Mesendoderm (in vitro differentiated cells): ENCODE results near the gene TCAP.

Experiments used
- DNase-seq: peaks from one replicate; pipeline ENCODE4 v3.0.0; 2013
- H2AK5ac ChIP-seq: 2 replicates; pipeline ENCODE4 v1.6.1; 2013; ENCODE audit warnings: low read length, inconsistent platforms
- H2BK120ac ChIP-seq: 2 replicates; pipeline ENCODE4 v1.6.1; 2013; ENCODE audit warnings: low read depth, mild to moderate bottlenecking, low read length, moderate library complexity, mixed read lengths
- H2BK15ac ChIP-seq: replicated peaks from 2 replicates; pipeline ENCODE4 v1.6.1; 2013; ENCODE audit warnings: low read depth, mild to moderate bottlenecking, moderate library complexity
- H2BK5ac ChIP-seq: 2 replicates; pipeline ENCODE4 v1.6.1; 2013; ENCODE audit warnings: low read length, inconsistent platforms
- H3K18ac ChIP-seq: 2 replicates; pipeline ENCODE4 v1.6.1; 2013; ENCODE audit warnings: mild to moderate bottlenecking, low read length, mixed read lengths
- H3K23ac ChIP-seq: one replicate; pipeline ENCODE4 v1.6.1; 2013; ENCODE audit warnings: low read length
- H3K27ac ChIP-seq: 2 replicates; pipeline ENCODE4 v1.5.1; 2013; ENCODE audit warnings: low read depth, mild to moderate bottlenecking, inconsistent platforms, low read length, moderate library complexity
- H3K27me3 ChIP-seq: 2 replicates; pipeline ENCODE4 v1.6.1; 2013; ENCODE audit warnings: low read length, control low read depth, mild to moderate bottlenecking, inconsistent platforms; ENCODE audit not compliant: insufficient read depth, poor library complexity
- H3K36me3 ChIP-seq: 2 replicates; pipeline ENCODE4 v1.6.1; 2013; ENCODE audit warnings: low read length, inconsistent platforms; ENCODE audit not compliant: control insufficient read depth, insufficient read depth
- H3K4ac ChIP-seq: one replicate; pipeline ENCODE4 v1.6.1; 2013; ENCODE audit warnings: low read depth, mild to moderate bottlenecking, low read length, moderate library complexity
- H3K4me1 ChIP-seq: 2 replicates; pipeline ENCODE4 v1.6.1; 2013; ENCODE audit warnings: low read depth, low read length, inconsistent platforms; ENCODE audit not compliant: control insufficient read depth
- H3K4me2 ChIP-seq: 2 replicates; pipeline ENCODE4 v1.6.1; 2013; ENCODE audit warnings: low read length
- H3K4me3 ChIP-seq: 2 replicates; pipeline ENCODE4 v1.5.1; 2013; ENCODE audit warnings: mild to moderate bottlenecking, low read length
- H3K56ac ChIP-seq: one replicate; pipeline ENCODE4 v1.6.1; 2013; ENCODE audit warnings: low read length
- H3K79me1 ChIP-seq: 2 replicates; pipeline ENCODE4 v1.6.1; 2013; ENCODE audit warnings: low read length, inconsistent platforms
- H3K79me2 ChIP-seq: 2 replicates; pipeline ENCODE4 v1.6.1; 2013; ENCODE audit warnings: mild to moderate bottlenecking, low read length; ENCODE audit not compliant: control insufficient read depth, insufficient read depth
- H3K9ac ChIP-seq: 2 replicates; pipeline ENCODE4 v1.6.1; 2013; ENCODE audit warnings: low read length, inconsistent platforms
- H4K5ac ChIP-seq: one replicate; pipeline ENCODE4 v1.6.1; 2013; ENCODE audit warnings: low read length
- H4K8ac ChIP-seq: one replicate; pipeline ENCODE4 v1.6.1; 2013; ENCODE audit warnings: low read depth, mild to moderate bottlenecking, control low read depth, low read length, moderate library complexity
- WGBS: extraction: QIAGEN DNeasy Blood & Tissue Kit; methylation state at CpG from one replicate; pipeline ENCODE4 v1.1.7; 2013; ENCODE audit warnings: low lambda C conversion rate, missing lambda C conversion rate; ENCODE audit not compliant: insufficient coverage; ENCODE audit errors: extremely low coverage; 5-methylcytosine and 5-hydroxymethylcytosine counted together

Gene TCAP

DNA sequence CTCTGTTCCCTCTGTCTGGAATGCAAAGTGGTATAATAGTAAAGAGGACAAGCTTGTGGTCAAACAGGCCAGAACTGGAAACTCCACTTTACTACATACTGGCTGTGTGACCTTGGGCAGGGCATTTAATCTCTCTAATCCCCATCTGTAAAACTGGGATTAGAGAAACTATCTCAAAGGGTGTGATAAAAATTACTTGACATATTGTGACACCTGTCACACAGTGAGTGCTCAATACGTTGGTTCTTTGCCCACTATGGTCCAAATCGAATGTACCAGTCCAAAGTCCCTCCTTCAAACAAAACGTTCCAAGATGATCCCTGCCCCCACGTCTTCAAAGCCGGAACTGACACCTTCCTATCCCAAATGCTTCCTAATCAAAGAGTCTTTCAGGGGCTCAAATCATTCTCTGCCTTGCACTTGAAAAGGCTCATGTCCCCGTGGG lies 22.0 kb downstream of the TCAP start:
- no CpG with 5 or more reads among the region's 6 CpGs for WGBS
- H2BK5ac ChIP-seq = no peak overlapping the region
- H3K4me2 ChIP-seq = peak overlapping the region; percentile 49
- H2AK5ac ChIP-seq = no peak overlapping the region
- H3K18ac ChIP-seq = peak overlapping the region; percentile 96
- no peak overlapping the region for H2BK120ac ChIP-seq
- DNase-seq = no peak
- no peak overlapping the region for H3K27ac ChIP-seq
- no peak overlapping the region for H4K5ac ChIP-seq
- no peak overlapping the region for H3K23ac ChIP-seq
- H3K4me3 ChIP-seq = no peak overlapping the region
- H3K79me1 ChIP-seq = peaks cover 2% of the 10 kb centered on the region
- H3K9ac ChIP-seq = peak overlapping the region; percentile 10
- no peak overlapping the region for H4K8ac ChIP-seq
- H3K79me2 ChIP-seq = no peaks in the 10 kb centered on the region
- peak overlapping the region; percentile 22 for H3K56ac ChIP-seq
- no peaks in the 10 kb centered on the region for H3K36me3 ChIP-seq
- H3K4ac ChIP-seq = peak overlapping the region; percentile 41
- H2BK15ac ChIP-seq = no peak overlapping the region
- H3K27me3 ChIP-seq = no peaks in the 10 kb centered on the region
- peaks cover 7% of the 10 kb centered on the region for H3K4me1 ChIP-seq

DNA sequence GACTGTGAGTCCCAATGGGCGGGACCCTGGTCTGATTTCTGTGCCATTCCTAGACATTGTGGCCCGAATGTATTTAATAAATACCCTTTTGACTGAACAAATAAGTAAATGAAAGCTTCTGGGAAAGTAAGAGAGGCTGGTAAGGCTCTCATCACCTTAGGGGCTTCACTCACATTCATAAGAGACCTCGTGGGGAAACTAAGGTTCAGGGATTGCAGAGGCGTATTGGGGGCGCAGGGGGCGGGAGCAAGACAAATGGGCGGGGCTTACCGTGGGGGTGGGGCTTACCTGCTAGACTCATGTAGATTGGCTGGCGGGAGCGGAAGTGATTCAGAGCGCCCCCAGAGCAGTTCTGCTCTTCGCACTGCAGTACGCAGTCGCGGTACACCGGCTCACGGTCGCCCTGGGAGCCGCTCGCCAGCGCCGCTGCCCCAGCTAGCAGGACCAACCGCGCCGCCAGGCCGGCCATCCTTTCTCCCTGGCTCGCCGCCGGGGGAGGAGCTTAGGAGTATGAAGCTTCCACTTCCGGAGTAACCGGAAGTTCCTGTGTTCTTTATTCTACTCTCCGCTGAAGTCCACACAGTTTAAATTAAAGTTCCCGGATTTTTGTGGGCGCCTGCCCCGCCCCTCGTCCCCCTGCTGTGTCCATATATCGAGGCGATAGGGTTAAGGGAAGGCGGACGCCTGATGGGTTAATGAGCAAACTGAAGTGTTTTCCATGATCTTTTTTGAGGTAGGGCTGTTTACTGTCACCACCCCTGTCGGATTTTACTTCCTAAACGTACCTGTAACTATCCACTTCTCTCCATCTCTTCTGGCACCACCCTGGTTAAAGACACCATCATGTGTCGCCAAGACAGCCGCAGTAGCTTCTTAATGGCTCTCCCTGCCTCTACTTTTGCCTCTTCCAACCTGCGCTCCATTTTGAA lies 22.7 kb downstream of the TCAP start, which contains the start of gene PGAP3:
TSS of gene PGAP3 (minus strand) at position 512 of the 929 bp plus-strand sequence. CDS start at position 469, 43 bp downstream.
- peak within 1 kb of the TSS; percentile 77 for H3K4me3 ChIP-seq
- H3K56ac ChIP-seq = peak within 1 kb of the TSS; percentile 93
- H4K5ac ChIP-seq = peak within 1 kb of the TSS; percentile 96
- peak within 1 kb of the TSS; percentile 58 for H2BK5ac ChIP-seq
- H2BK120ac ChIP-seq = peak within 1 kb of the TSS; percentile 89
- no peaks in the 10 kb centered on the region for H3K27me3 ChIP-seq
- H3K79me1 ChIP-seq = peaks cover 2% of the 10 kb centered on the region
- H3K4ac ChIP-seq = peak within 1 kb of the TSS; percentile 41
- no CpG with 5 or more reads among the region's 45 CpGs for WGBS
- peak within 1 kb of the TSS; percentile 78 for H3K4me2 ChIP-seq
- peak; percentile 96 for DNase-seq
- peak within 1 kb of the TSS; percentile 96 for H3K18ac ChIP-seq
- peak within 1 kb of the TSS; percentile 99 for H4K8ac ChIP-seq
- no peak within 1 kb of the TSS for H2BK15ac ChIP-seq
- H3K9ac ChIP-seq = peak within 1 kb of the TSS; percentile 83
- peak within 1 kb of the TSS; percentile 99 for H3K27ac ChIP-seq
- H3K79me2 ChIP-seq = no peaks in the 10 kb centered on the region
- peaks cover 7% of the 10 kb centered on the region for H3K4me1 ChIP-seq
- H2AK5ac ChIP-seq = peak within 1 kb of the TSS; percentile 32
- H3K23ac ChIP-seq = peak within 1 kb of the TSS; percentile 15
- no peaks in the 10 kb centered on the region for H3K36me3 ChIP-seq

DNA sequence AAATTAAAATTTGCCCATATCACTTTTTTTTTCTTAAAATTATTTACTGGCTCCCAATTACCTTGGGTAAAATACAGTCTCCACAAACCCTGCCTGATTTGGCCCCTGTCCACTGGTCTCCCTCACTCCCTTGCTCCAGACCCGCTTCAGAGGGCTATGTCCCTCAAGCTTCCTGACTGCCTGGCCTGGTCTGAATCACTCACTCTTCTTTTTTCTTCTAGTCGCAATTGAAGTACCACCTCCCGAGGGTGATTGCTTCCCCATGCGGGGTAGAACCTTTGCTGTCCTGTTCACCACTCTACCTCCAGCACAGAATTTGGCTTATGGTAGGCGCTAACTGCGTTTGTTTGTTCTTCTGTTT lies 23.3 kb downstream of the TCAP start:
- no peaks in the 10 kb centered on the region for H3K36me3 ChIP-seq
- peak; percentile 30 for DNase-seq
- H3K79me1 ChIP-seq = peaks cover 2% of the 10 kb centered on the region
- H3K4me1 ChIP-seq = peaks cover 7% of the 10 kb centered on the region
- peak overlapping the region; percentile 96 for H3K18ac ChIP-seq
- H3K79me2 ChIP-seq = no peaks in the 10 kb centered on the region
- no CpG with 5 or more reads among the region's 6 CpGs for WGBS
- peak overlapping the region; percentile 99 for H3K27ac ChIP-seq
- peak overlapping the region; percentile 99 for H4K8ac ChIP-seq
- H3K56ac ChIP-seq = peak overlapping the region; percentile 93
- peak overlapping the region; percentile 83 for H3K9ac ChIP-seq
- H2AK5ac ChIP-seq = peak overlapping the region; percentile 27
- H2BK120ac ChIP-seq = no peak overlapping the region
- H3K4me2 ChIP-seq = peak overlapping the region; percentile 78
- peak overlapping the region; percentile 96 for H4K5ac ChIP-seq
- peak overlapping the region; percentile 15 for H3K23ac ChIP-seq
- peak overlapping the region; percentile 77 for H3K4me3 ChIP-seq
- peak overlapping the region; percentile 41 for H3K4ac ChIP-seq
- H2BK15ac ChIP-seq = no peak overlapping the region
- peak overlapping the region; percentile 58 for H2BK5ac ChIP-seq
- H3K27me3 ChIP-seq = no peaks in the 10 kb centered on the region

DNA sequence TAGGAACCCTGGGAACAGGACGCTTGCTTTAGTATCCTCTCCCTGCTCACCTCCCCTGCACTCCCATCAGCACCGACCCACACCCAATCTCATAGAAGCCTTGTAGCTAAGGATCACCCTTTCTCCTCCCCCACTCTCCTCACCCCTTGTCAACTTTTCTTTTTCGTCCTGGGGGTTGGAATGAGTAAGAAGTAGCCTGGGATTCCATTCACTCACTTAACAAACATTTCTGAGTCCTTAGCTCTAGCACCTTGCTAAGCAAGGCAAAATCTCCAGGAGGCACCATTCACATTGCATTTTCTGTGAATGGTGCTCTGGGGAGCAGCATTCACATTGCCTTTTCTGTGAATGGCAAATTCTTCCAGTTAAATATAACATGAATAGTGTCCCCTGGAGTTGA lies 23.8 kb downstream of the TCAP start:
- H2BK15ac ChIP-seq = no peak overlapping the region
- H2AK5ac ChIP-seq = peak overlapping the region; percentile 27
- no peaks in the 10 kb centered on the region for H3K27me3 ChIP-seq
- peak overlapping the region; percentile 99 for H3K27ac ChIP-seq
- no peak overlapping the region for H3K4me3 ChIP-seq
- no peak overlapping the region for H3K4ac ChIP-seq
- peaks cover 7% of the 10 kb centered on the region for H3K4me1 ChIP-seq
- no peaks in the 10 kb centered on the region for H3K36me3 ChIP-seq
- H2BK5ac ChIP-seq = peak overlapping the region; percentile 47
- peak; percentile 81 for DNase-seq
- H4K5ac ChIP-seq = no peak overlapping the region
- WGBS = no CpG with 5 or more reads among the region's 3 CpGs
- H3K23ac ChIP-seq = no peak overlapping the region
- H2BK120ac ChIP-seq = no peak overlapping the region
- peak overlapping the region; percentile 83 for H3K9ac ChIP-seq
- peaks cover 2% of the 10 kb centered on the region for H3K79me1 ChIP-seq
- H3K56ac ChIP-seq = peak overlapping the region; percentile 93
- H3K4me2 ChIP-seq = peak overlapping the region; percentile 78
- H3K18ac ChIP-seq = no peak overlapping the region
- no peaks in the 10 kb centered on the region for H3K79me2 ChIP-seq
- H4K8ac ChIP-seq = no peak overlapping the region

GRCh38 chr17:39694593-39694992 lies 29.4 kb downstream of the TCAP start:
- Histone ChIP-seq H3K9ac (no peak overlapping the region), H3K79me1 (no peaks in the 10 kb centered on the region), H3K23ac (no peak overlapping the region), H3K4me1 (peaks cover 14% of the 10 kb centered on the region), H3K27me3 (no peaks in the 10 kb centered on the region), H3K18ac (no peak overlapping the region), H3K27ac (peak overlapping the region; percentile 88), H4K8ac (no peak overlapping the region), H2BK5ac (no peak overlapping the region), H3K36me3 (no peaks in the 10 kb centered on the region), H3K56ac (peak overlapping the region; percentile 94), H3K4ac (no peak overlapping the region), H2AK5ac (no peak overlapping the region), H2BK120ac (no peak overlapping the region), H3K79me2 (no peaks in the 10 kb centered on the region), H3K4me2 (no peak overlapping the region), H2BK15ac (no peak overlapping the region), H3K4me3 (no peak overlapping the region), H4K5ac (no peak overlapping the region)
- WGBS = no CpG with 5 or more reads among the region's 5 CpGs
- no peak for DNase-seq
